Suprapubic skin (tissue), 4 donors: ENCODE data around the gene TNFRSF1B. TPM values are rescaled to one million over a fixed set of nuclear protein-coding genes. Genes with fewer than 3 reads are reported as not detected.
"Not testable (repeated sequence)": the region's sequence is repeated elsewhere in the genome, so short reads cannot be mapped to it uniquely, and the experiment has no call there.

Experiments
- DNase-seq, 2 donors: peaks; one replicate each; pipeline ENCODE4 v3.0.0-alpha.2; 2019; ENCODE audit warnings: low spot score in 2 of 2
- H3K27ac ChIP-seq: fragments of 200-600 bp; sonication (generic); one replicate; pipeline ENCODE4 v1.5.1; 2019
- H3K27me3 ChIP-seq: fragments of 200-600 bp; sonication (generic); one replicate; pipeline ENCODE4 v1.5.1; 2019
- H3K36me3 ChIP-seq: fragments of 200-600 bp; sonication (generic); one replicate; pipeline ENCODE4 v1.5.1; 2019
- H3K4me1 ChIP-seq: fragments of 200-600 bp; sonication (generic); one replicate; pipeline ENCODE4 v1.5.1; 2019
- H3K4me3 ChIP-seq: fragments of 200-600 bp; sonication (generic); one replicate; pipeline ENCODE4 v1.5.1; 2019; ENCODE audit warnings: mild to moderate bottlenecking
- H3K9me3 ChIP-seq: fragments of 200-600 bp; sonication (generic); one replicate; pipeline ENCODE4 v1.5.1; 2019
- EP300 ChIP-seq: sonication (generic); formaldehyde crosslinking; IDR thresholded peaks from one replicate; pipeline ENCODE4 v1.6.1; 2017; ENCODE audit warnings: antibody characterized with exemption
- POLR2A ChIP-seq, 2 donors: fragments of 450-650 bp; IDR thresholded peaks; one replicate each; pipeline ENCODE4 v1.6.1; 2017; ENCODE audit warnings: antibody characterized with exemption in 2 of 2, mild to moderate bottlenecking in 2 of 2, moderate library complexity in 2 of 2
- POLR2AphosphoS5 ChIP-seq, 3 donors: sonication (generic); formaldehyde crosslinking; IDR thresholded peaks; one replicate each; pipeline ENCODE4 v1.6.1; 2017; ENCODE audit warnings: antibody characterized with exemption in 3 of 3
- WGBS: methylation state at CpG from one replicate; pipeline ENCODE4 v1.1.5; 2018; 5-methylcytosine and 5-hydroxymethylcytosine counted together
- total RNA-seq, 4 donors: library from RNA; depleted of rRNA; stranded (reverse); fragments of >200 nt; gene quantifications; one replicate each; pipeline ENCODE4 v1.1.0, GENCODE V29; 2016
- TF ChIP-seq, protein P1 (sequence below), 2 donors: fragments of 200-600 bp in 1 of 2; fragments of 450-650 bp in 1 of 2; sonication (generic) in 1 of 2; IDR thresholded peaks; one replicate each; pipeline ENCODE4 v1.5.1; 2016 to 2019; ENCODE audit warnings: antibody characterized with exemption in 2 of 2, mild to moderate bottlenecking in 1 of 2, moderate library complexity in 1 of 2

Gene TNFRSF1B
- total RNA-seq, 4 donors from 2014 or later: 6.3 to 35.2 (median 11.9) TPM

DNA sequence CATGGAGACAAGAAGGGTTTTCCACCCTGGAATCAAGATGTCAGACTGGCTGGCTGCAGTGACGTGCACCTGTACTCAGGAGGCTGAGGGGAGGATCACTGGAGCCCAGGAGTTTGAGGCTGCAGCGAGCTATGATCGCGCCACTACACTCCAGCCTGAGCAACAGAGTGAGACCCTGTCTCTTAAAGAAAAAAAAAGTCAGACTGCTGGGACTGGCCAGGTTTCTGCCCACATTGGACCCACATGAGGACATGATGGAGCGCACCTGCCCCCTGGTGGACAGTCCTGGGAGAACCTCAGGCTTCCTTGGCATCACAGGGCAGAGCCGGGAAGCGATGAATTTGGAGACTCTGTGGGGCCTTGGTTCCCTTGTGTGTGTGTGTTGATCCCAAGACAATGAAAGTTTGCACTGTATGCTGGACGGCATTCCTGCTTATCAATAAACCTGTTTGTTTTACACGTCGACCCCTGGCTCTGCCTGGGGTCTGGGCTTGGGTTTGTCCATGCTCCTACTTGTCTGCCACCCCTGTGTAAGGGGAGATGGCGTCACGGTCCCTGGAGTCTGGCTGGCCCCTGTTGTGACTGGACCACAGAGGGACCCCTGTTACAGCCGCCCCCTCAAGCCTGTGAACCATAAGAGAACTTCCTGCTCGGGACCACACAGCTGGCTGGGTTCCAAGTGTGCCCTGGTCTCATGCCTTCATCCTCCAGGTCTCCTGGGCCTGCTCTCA lies 42.1 kb downstream of the TNFRSF1B start:
- Histone ChIP-seq H3K4me1 (peaks cover 10% of the 10 kb centered on the region), H3K36me3 (no peaks in the 10 kb centered on the region), H3K27me3 (no peaks in the 10 kb centered on the region), H3K4me3 (no peak overlapping the region), H3K27ac (no peak overlapping the region), H3K9me3 (no peaks in the 10 kb centered on the region)
- TF ChIP-seq POLR2A (IDR thresholded peaks at IDR 0.05) (no peak), POLR2AphosphoS5 (IDR thresholded peaks at IDR 0.05) (no peak), EP300 (no peak)
- TF ChIP-seq, protein P1, sequence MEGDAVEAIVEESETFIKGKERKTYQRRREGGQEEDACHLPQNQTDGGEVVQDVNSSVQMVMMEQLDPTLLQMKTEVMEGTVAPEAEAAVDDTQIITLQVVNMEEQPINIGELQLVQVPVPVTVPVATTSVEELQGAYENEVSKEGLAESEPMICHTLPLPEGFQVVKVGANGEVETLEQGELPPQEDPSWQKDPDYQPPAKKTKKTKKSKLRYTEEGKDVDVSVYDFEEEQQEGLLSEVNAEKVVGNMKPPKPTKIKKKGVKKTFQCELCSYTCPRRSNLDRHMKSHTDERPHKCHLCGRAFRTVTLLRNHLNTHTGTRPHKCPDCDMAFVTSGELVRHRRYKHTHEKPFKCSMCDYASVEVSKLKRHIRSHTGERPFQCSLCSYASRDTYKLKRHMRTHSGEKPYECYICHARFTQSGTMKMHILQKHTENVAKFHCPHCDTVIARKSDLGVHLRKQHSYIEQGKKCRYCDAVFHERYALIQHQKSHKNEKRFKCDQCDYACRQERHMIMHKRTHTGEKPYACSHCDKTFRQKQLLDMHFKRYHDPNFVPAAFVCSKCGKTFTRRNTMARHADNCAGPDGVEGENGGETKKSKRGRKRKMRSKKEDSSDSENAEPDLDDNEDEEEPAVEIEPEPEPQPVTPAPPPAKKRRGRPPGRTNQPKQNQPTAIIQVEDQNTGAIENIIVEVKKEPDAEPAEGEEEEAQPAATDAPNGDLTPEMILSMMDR (IDR thresholded peaks at IDR 0.05): peak; percentile 88 to 97
- DNase-seq: peak; percentile 91 to 93
- 17% methylated on average over 12 of the region's 14 CpGs for WGBS

DNA sequence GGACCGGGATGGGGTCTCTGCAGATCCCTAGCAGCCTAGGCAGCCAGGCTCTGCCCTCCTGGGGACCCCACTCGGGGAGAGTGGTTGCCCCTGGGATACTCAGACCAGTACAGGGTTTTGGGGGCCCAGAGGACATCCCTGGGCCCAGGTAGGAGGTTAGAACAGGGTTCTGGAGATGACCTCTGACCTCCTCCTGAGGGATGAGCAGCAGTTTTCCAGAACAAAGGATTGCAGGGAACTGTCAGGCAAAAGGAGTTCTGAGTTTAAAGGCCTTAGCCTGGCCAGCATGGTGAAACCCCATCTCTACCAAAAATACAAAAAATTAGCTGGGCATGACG lies 42.7 kb downstream of the TNFRSF1B start:
- no peak overlapping the region for H3K27ac ChIP-seq
- no peaks in the 10 kb centered on the region for H3K27me3 ChIP-seq
- WGBS: 77% methylated on average over 2 of the region's 3 CpGs
- H3K4me1 ChIP-seq: peaks cover 10% of the 10 kb centered on the region
- no peak for DNase-seq
- H3K9me3 ChIP-seq: no peaks in the 10 kb centered on the region
- no peak overlapping the region for H3K4me3 ChIP-seq
- TF ChIP-seq, protein P1 (IDR thresholded peaks at IDR 0.05): no peak
- TF ChIP-seq EP300 (no peak), POLR2A (IDR thresholded peaks at IDR 0.05) (no peak), POLR2AphosphoS5 (IDR thresholded peaks at IDR 0.05) (no peak)
- H3K36me3 ChIP-seq: no peaks in the 10 kb centered on the region

DNA sequence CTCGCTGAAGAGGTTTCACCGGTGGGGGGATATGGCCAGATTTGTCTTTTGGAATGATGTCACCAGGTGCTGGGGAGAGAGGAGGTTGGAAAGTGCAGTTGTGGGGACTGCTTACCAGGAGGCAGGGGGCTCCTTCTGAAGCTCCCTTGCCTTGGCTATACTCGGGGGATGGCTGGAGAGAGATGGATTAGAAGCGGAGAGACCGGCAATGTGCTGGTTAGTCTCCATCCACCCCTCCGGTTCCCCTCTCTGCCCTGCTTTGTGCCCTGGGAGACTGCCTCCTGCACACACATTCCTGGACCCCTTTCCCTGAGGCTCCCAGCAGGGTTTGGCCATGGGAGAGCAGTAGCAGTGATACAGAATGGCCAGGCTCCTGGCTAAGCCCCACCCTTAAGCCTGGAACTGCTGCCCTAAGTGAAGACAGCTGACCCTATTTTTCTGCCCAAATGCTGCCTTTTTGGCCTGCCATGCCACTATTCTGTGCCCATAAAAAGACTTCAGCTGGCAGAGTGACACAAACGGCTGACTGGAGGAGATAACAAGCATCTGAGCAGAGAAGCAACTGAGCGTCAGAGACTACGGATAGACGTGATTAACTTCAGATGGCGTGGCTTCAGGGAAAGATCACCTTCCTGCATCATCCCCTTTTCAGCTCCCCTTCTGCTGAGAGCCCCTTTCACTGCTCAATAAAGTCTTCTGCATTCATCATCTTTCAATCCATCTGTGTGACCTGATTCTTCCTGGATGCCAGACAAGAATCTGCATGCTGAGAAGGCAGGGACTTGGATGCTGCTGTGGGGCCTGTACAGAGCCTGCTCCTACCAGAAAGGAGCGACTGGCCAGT lies 48.5 kb downstream of the TNFRSF1B start:
- TF ChIP-seq, protein P1 (IDR thresholded peaks at IDR 0.05): no peak
- TF ChIP-seq POLR2A (IDR thresholded peaks at IDR 0.05) (no peak), POLR2AphosphoS5 (IDR thresholded peaks at IDR 0.05) (no peak), EP300 (no peak)
- Histone ChIP-seq H3K9me3 (no peaks in the 10 kb centered on the region), H3K4me1 (no peaks in the 10 kb centered on the region), H3K27ac (no peak overlapping the region), H3K4me3 (no peak overlapping the region), H3K36me3 (no peaks in the 10 kb centered on the region), H3K27me3 (no peaks in the 10 kb centered on the region)
- DNase-seq: no peak
- WGBS: 89% methylated on average over 12 of the region's 12 CpGs

DNA sequence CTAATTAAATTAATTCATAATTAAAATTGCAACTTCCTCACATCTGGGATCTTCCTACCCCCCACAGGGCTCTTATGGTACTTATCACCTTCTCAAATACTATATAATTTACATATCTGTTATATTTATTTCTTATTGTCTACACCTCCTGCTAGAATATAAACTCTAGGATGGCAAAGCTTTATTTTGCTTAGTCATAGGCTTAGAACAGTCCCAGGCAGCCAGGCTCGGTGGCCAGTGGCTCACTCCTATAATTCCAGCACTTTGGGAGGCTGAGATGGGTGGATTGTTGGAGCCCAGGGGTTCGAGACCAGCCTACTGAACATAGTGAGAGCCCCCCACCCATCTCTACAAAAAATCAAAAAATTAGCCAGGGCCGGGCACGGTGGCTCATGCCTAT lies 53.0 kb downstream of the TNFRSF1B start:
- no peaks in the 10 kb centered on the region for H3K27me3 ChIP-seq
- H3K36me3 ChIP-seq: no peaks in the 10 kb centered on the region
- WGBS: 89% methylated on average over 4 of the region's 4 CpGs
- no peak overlapping the region for H3K27ac ChIP-seq
- no peak overlapping the region for H3K4me3 ChIP-seq
- H3K9me3 ChIP-seq: no peaks in the 10 kb centered on the region
- H3K4me1 ChIP-seq: no peaks in the 10 kb centered on the region
- DNase-seq: no peak
- TF ChIP-seq, protein P1 (IDR thresholded peaks at IDR 0.05): no peak
- TF ChIP-seq POLR2AphosphoS5 (IDR thresholded peaks at IDR 0.05) (no peak), EP300 (no peak), POLR2A (IDR thresholded peaks at IDR 0.05) (no peak)

DNA sequence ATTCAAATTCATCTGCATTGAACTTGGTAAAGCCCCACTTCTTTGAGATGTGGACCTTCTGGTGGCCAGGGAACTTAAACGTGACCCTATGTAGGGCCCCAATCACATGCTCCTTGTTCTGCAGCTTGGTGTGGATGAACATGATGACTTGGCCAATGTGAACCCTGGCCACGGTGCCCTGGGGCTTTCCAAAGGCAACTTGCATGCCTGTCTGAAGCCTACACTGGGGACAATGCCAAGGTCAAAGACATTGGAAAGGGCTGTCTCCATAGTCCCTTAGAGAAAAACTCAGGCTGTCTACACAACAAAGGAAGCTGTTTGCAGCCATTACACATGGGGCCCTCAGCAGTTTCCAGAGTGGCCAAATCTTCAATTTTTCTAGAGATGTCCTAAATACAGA lies 54.1 kb downstream of the TNFRSF1B start:
- no peak for DNase-seq
- no peaks in the 10 kb centered on the region for H3K9me3 ChIP-seq
- H3K27ac ChIP-seq: no peak overlapping the region
- WGBS: 54% methylated on average over 2 of the region's 2 CpGs
- no peaks in the 10 kb centered on the region for H3K4me1 ChIP-seq
- no peak for TF ChIP-seq EP300
- no peak for TF ChIP-seq POLR2A (IDR thresholded peaks at IDR 0.05)
- no peak for TF ChIP-seq POLR2AphosphoS5 (IDR thresholded peaks at IDR 0.05)
- TF ChIP-seq, protein P1 (IDR thresholded peaks at IDR 0.05): no peak
- H3K36me3 ChIP-seq: no peaks in the 10 kb centered on the region
- no peaks in the 10 kb centered on the region for H3K27me3 ChIP-seq
- no peak overlapping the region for H3K4me3 ChIP-seq

DNA sequence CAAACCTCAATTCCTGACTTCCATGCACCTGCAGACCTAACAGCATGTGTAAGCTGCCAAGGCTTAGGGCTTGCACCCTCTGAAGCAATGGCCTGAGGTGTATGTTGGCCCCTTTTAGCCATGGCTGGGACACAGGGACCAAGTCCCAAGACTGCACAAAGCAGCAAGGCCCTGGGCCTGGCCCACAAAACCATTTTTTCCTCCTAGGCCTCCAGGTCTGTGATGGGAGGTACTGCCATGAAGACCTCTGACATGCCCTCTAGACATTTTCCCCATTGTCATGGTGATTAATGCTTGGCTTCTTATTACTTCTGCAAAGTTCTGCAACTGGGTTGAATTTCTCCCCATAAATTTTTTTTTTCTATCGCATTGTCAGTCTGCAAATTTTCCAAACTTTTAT lies 55.9 kb downstream of the TNFRSF1B start:
- not testable (repeated sequence) for H3K27ac ChIP-seq, H3K4me3 ChIP-seq, H3K36me3 ChIP-seq, DNase-seq, H3K4me1 ChIP-seq, H3K27me3 ChIP-seq, H3K9me3 ChIP-seq
- WGBS: 100% methylated on average over 1 of the region's 1 CpG

DNA sequence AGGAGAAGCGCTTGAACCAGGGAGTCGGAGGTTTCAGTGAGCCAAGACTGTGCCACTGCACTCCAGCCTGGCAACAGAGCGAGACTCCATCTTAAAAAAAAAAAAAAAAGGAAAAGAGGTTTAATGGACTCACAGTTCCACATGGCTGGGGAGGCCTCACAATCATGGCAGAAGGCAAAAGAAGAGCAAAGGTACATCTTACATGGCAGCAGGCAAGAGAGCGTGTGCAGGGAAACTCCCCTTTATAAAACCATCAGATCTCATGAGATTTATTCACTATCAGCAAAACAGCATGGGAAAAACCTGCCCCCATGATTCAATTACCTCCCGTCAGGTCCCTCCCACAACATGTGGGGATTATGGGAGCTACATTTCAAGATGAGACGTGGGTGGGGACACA lies 57.3 kb downstream of the TNFRSF1B start:
- not testable (repeated sequence) for H3K4me1 ChIP-seq, DNase-seq, H3K4me3 ChIP-seq, H3K9me3 ChIP-seq, H3K27ac ChIP-seq, H3K27me3 ChIP-seq, H3K36me3 ChIP-seq
- WGBS: 93% methylated on average over 6 of the region's 6 CpGs
